SJCRH30 (cell line): ENCODE results near the gene CDKN2B. TPM values are rescaled to one million over a fixed set of nuclear protein-coding genes. Genes with fewer than 3 reads are reported as not detected.

Source experiments
- DNase-seq, 2 experiments: peaks; one replicate each; pipeline ENCODE4 v3.0.0-alpha.2; 2015 to 2020
- H3K27ac ChIP-seq: fragments of 250-450 bp; sonication (Bioruptor Pico); 2 replicates; pipeline ENCODE4 v1.5.1; 2020; ENCODE audit warnings: mild to moderate bottlenecking, moderate library complexity
- H3K27me3 ChIP-seq: fragments of 250-450 bp; sonication (Bioruptor Pico); 2 replicates; pipeline ENCODE4 v1.5.1; 2020; ENCODE audit warnings: mild to moderate bottlenecking, moderate library complexity
- H3K36me3 ChIP-seq: fragments of 250-450 bp; sonication (Bioruptor Pico); 2 replicates; pipeline ENCODE4 v1.5.1; 2020; ENCODE audit warnings: mild to moderate bottlenecking, moderate library complexity
- H3K4me1 ChIP-seq: fragments of 250-450 bp; sonication (Bioruptor Pico); 2 replicates; pipeline ENCODE4 v1.5.1; 2020; ENCODE audit warnings: mild to moderate bottlenecking, moderate library complexity
- H3K4me3 ChIP-seq: fragments of 250-450 bp; sonication (Bioruptor Pico); 2 replicates; pipeline ENCODE4 v1.5.1; 2020; ENCODE audit warnings: mild to moderate bottlenecking, moderate library complexity
- H3K9me3 ChIP-seq: fragments of 250-450 bp; sonication (Bioruptor Pico); replicated peaks from 2 replicates; pipeline ENCODE4 v1.5.1; 2020; ENCODE audit warnings: mild to moderate bottlenecking, moderate library complexity
- total RNA-seq: library from RNA; depleted of rRNA; stranded (reverse); fragments of >200 nt; shearing (Covaris generic); gene quantifications from 2 replicates; pipeline ENCODE4 v1.2.3, GENCODE V29; 2014

Gene CDKN2B
- total RNA-seq, 1 experiment from 2014 or later: 1.3 TPM

DNA sequence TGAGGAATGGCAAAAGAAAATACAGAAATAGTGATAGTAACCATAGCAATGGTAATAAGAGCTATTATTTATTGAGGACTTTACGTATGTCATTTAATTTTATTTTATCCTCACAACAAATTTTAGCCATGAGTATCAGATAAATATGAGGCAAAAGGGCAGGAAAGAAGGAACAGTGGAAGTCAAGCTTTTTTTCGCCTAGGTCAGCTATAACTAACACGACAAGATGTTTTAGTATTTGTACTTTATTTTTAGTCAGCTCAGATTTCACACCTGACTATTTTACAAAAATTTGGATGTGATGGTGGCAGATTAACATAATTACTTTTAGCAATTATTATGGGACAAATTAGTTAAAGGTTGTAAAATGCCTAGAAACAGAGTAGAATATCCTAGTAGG lies 34.8 kb upstream of the CDKN2B start:
- no peak overlapping the region for H3K27ac ChIP-seq
- no peak overlapping the region for H3K4me3 ChIP-seq
- no peaks in the 10 kb centered on the region for H3K9me3 ChIP-seq
- no peaks in the 10 kb centered on the region for H3K27me3 ChIP-seq
- peaks cover 46% of the 10 kb centered on the region for H3K4me1 ChIP-seq
- H3K36me3 ChIP-seq: peaks cover 2% of the 10 kb centered on the region; the same call in 1 of the 2 replicates
- no peak for DNase-seq

DNA sequence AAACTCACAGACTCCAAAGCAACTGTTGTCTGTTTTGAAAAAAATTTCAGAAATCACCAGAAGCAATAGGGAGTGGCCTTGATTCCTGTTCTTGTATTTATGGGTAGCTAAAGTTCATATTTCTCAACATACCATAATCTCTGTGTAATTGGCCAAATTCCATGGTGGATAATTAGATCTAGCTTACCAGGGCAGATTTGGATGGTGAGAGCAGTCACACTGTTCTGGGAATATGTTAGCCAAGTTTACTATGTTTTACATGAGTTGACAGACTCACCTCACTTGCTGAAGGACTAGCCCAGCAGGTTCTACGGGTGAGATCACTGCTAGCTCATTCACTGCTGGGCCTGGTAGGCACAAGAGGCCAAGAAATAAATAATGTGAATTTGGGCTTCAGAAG lies 32.7 kb upstream of the CDKN2B start:
- Histone ChIP-seq H3K4me1 (peaks cover 46% of the 10 kb centered on the region), H3K9me3 (no peaks in the 10 kb centered on the region), H3K36me3 (no peaks in the 10 kb centered on the region), H3K4me3 (no peak overlapping the region), H3K27me3 (no peaks in the 10 kb centered on the region), H3K27ac (peak overlapping the region; percentile 63)
- DNase-seq: peak; percentile 51 to 76

DNA sequence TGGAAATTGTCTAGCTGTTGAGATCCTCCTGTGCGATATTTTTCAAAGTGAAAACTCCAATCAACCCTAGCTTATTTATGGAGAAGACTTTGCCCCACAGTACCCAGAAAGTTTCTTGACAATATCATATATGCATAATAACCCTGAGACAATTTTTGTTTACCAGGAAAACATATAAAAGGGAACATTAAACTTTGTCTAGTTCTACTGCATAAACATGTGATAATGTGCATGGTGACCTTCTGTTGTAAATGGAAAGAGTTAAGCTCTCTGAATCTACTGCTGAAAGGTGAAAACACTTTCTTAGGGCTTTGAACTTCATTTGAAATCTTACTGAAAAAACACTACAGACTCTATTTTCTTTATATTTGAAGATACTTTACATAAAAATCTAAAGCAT lies 32.2 kb upstream of the CDKN2B start:
- DNase-seq: no peak
- H3K36me3 ChIP-seq: no peaks in the 10 kb centered on the region
- H3K27ac ChIP-seq: peak overlapping the region; percentile 63
- H3K4me3 ChIP-seq: no peak overlapping the region
- peaks cover 46% of the 10 kb centered on the region for H3K4me1 ChIP-seq
- H3K9me3 ChIP-seq: no peaks in the 10 kb centered on the region
- no peaks in the 10 kb centered on the region for H3K27me3 ChIP-seq

DNA sequence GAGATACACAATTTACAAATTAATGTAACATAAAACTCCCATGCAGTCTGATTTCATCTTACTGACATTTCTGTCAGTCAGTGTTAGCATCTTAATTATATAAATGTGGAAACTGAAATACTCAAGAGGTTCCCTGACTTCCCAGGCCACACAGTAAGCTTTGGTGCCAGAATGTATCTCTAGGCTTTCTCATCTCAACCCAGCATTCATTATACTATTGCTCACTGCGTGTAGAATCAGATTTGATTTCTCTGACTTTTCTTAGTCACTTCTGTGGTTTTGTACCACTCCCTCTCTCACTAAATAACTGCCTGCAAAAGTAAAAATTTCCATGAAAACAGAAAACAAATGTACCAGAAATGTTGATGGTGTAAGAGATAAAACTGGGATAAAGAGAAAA lies 31.7 kb upstream of the CDKN2B start:
- no peak for DNase-seq
- Histone ChIP-seq H3K4me3 (no peak overlapping the region), H3K27me3 (no peaks in the 10 kb centered on the region), H3K36me3 (no peaks in the 10 kb centered on the region), H3K4me1 (peaks cover 46% of the 10 kb centered on the region), H3K9me3 (no peaks in the 10 kb centered on the region), H3K27ac (peak overlapping the region; percentile 63; the same call in 1 of the 2 replicates)

- DNase-seq: no peak
- Histone ChIP-seq H3K27me3 (no peaks in the 10 kb centered on the region), H3K4me3 (no peak overlapping the region), H3K4me1 (peaks cover 34% of the 10 kb centered on the region), H3K36me3 (no peaks in the 10 kb centered on the region), H3K9me3 (no peaks in the 10 kb centered on the region), H3K27ac (no peak overlapping the region)
These were observed 30.2 kb upstream of the CDKN2B start for GRCh38 chr9:22039258-22039657.

DNA sequence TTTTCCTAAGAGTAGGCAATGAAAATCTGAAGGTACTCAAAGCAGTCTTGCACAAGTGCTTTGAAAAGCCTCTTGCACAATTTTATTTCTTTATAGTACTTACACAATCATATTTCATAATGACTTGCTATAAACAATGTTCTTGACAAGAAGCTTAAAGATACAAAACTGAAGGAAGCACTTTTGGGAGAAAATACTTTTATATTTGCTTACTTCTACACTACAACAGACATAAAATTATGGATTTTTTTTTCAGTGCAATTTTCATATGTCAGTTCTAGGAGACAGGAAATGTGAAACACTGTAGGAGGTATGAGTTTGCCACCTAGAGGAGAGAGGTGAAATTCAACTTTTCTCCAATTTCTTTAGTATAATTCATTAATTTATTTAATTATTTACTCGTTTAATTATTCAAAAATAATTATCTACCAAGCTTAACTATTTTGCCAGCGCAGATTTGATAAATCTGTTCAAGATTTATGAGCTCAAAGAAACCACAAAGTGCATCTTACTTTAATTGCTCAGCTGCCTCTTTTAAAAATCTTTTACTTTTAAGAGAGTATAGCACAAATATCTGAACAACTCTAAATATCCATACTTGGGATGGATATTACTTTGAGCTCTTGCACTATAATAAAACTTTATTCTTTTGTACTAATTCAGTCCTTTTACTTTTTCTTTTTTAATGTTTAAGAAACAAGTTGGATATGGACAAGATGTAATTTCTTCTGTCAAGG lies 29.0 kb upstream of the CDKN2B start:
- Histone ChIP-seq H3K27me3 (no peaks in the 10 kb centered on the region), H3K4me1 (peaks cover 28% of the 10 kb centered on the region), H3K9me3 (no peaks in the 10 kb centered on the region), H3K4me3 (no peak overlapping the region), H3K36me3 (peaks cover 2% of the 10 kb centered on the region; the same call in 1 of the 2 replicates), H3K27ac (no peak overlapping the region)
- DNase-seq: peak in 1 of 2 experiments; percentile 46

- no peaks in the 10 kb centered on the region for H3K27me3 ChIP-seq
- H3K9me3 ChIP-seq: no peaks in the 10 kb centered on the region
- no peak overlapping the region for H3K4me3 ChIP-seq
- DNase-seq: no peak
- peaks cover 17% of the 10 kb centered on the region for H3K4me1 ChIP-seq
- H3K27ac ChIP-seq: no peak overlapping the region
- peaks cover 4% of the 10 kb centered on the region; the same call in 1 of the 2 replicates for H3K36me3 ChIP-seq
These were observed 27.9 kb upstream of the CDKN2B start for GRCh38 chr9:22036866-22037626.

GRCh38 chr9:22035591-22036011 lies 26.5 kb upstream of the CDKN2B start:
- H3K4me3 ChIP-seq: no peak overlapping the region
- DNase-seq: no peak

GRCh38 chr9:22033012-22033630 lies 24.0 kb upstream of the CDKN2B start:
- no peaks in the 10 kb centered on the region for H3K9me3 ChIP-seq
- no peak overlapping the region for H3K27ac ChIP-seq
- no peaks in the 10 kb centered on the region for H3K4me1 ChIP-seq
- no peak overlapping the region for H3K4me3 ChIP-seq
- H3K27me3 ChIP-seq: no peaks in the 10 kb centered on the region
- peaks cover 4% of the 10 kb centered on the region; the same call in 1 of the 2 replicates for H3K36me3 ChIP-seq
- no peak for DNase-seq

More at GRCh38 chr9:22035591-22036011, 26.5 kb upstream of the CDKN2B start:
- H3K27ac ChIP-seq: no peak overlapping the region
- H3K4me1 ChIP-seq: peaks cover 3% of the 10 kb centered on the region
- H3K9me3 ChIP-seq: no peaks in the 10 kb centered on the region
- H3K36me3 ChIP-seq: peaks cover 4% of the 10 kb centered on the region; the same call in 1 of the 2 replicates
- no peaks in the 10 kb centered on the region for H3K27me3 ChIP-seq

GRCh38 chr9:22031655-22032411 lies 22.7 kb upstream of the CDKN2B start:
- Histone ChIP-seq H3K27me3 (no peaks in the 10 kb centered on the region), H3K36me3 (peaks cover 4% of the 10 kb centered on the region; the same call in 1 of the 2 replicates), H3K4me1 (no peaks in the 10 kb centered on the region), H3K9me3 (no peaks in the 10 kb centered on the region), H3K27ac (no peak overlapping the region), H3K4me3 (no peak overlapping the region)
- no peak for DNase-seq

- Histone ChIP-seq H3K9me3 (no peaks in the 10 kb centered on the region), H3K27ac (no peak overlapping the region), H3K4me3 (no peak overlapping the region), H3K36me3 (peaks cover 4% of the 10 kb centered on the region; the same call in 1 of the 2 replicates), H3K27me3 (no peaks in the 10 kb centered on the region), H3K4me1 (no peaks in the 10 kb centered on the region)
- no peak for DNase-seq
These were observed 21.0 kb upstream of the CDKN2B start for GRCh38 chr9:22030101-22030598.

GRCh38 chr9:22029231-22029630 lies 20.1 kb upstream of the CDKN2B start:
- H3K27ac ChIP-seq: no peak overlapping the region

GRCh38 chr9:22028394-22028793 lies 19.3 kb upstream of the CDKN2B start:
- H3K4me1 ChIP-seq: no peaks in the 10 kb centered on the region
- no peaks in the 10 kb centered on the region for H3K9me3 ChIP-seq
- no peaks in the 10 kb centered on the region for H3K27me3 ChIP-seq
- H3K4me3 ChIP-seq: no peak overlapping the region
- DNase-seq: no peak
- H3K27ac ChIP-seq: no peak overlapping the region
- peaks cover 4% of the 10 kb centered on the region; the same call in 1 of the 2 replicates for H3K36me3 ChIP-seq

More at GRCh38 chr9:22029231-22029630, 20.1 kb upstream of the CDKN2B start:
- H3K4me3 ChIP-seq: no peak overlapping the region
- H3K36me3 ChIP-seq: peaks cover 4% of the 10 kb centered on the region; the same call in 1 of the 2 replicates
- DNase-seq: no peak
- no peaks in the 10 kb centered on the region for H3K27me3 ChIP-seq
- H3K9me3 ChIP-seq: no peaks in the 10 kb centered on the region
- no peaks in the 10 kb centered on the region for H3K4me1 ChIP-seq

DNA sequence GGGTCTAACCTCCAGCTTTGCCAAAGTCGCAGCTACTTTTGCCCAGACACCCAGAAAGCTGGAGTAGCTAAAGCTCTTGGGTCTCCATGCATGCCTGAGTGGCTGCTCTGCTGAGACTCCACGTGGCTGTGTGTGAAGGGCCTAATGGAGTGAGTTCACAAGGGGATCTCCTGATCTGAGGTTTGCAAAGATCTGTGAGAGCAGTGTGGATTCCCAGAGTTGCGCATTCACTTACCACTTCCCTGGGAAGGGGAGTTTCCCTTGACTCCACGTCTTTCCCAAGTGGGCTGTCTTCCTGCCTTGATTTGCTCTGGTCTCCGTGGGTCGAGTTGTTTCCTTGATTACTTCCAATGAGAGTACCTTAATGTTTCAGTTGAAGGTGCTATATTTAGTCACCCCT lies 17.6 kb upstream of the CDKN2B start:
- Histone ChIP-seq H3K4me1 (no peaks in the 10 kb centered on the region), H3K27ac (no peak overlapping the region), H3K36me3 (no peaks in the 10 kb centered on the region), H3K4me3 (no peak overlapping the region), H3K9me3 (peaks cover 5% of the 10 kb centered on the region; the same call in 1 of the 2 replicates), H3K27me3 (no peaks in the 10 kb centered on the region)
- DNase-seq: no peak
